HG03064 (cell line): ENCODE measurements around the gene CNTNAP2.

ENCODE experiments used
- ATAC-seq: cut with Tn5 transposase; IDR thresholded peaks from one replicate; pipeline ENCODE4 v1.9.1; 2021; ENCODE audit warnings: low read depth; ENCODE audit not compliant: unreplicated experiment

The CNTNAP2 gene

GRCh38 chr7:146966274-146966673 is 849.7 kb downstream of the CNTNAP2 start:
- ATAC-seq, result no peak

GRCh38 chr7:146982482-146982881 is 865.9 kb downstream of the CNTNAP2 start:
- no peak for ATAC-seq

GRCh38 chr7:146991596-146991995 is 875.0 kb downstream of the CNTNAP2 start:
- no peak for ATAC-seq

- no peak for ATAC-seq
Observed at GRCh38 chr7:146993764-146994163, 877.2 kb downstream of the CNTNAP2 start.

GRCh38 chr7:147008530-147008929 is 891.9 kb downstream of the CNTNAP2 start:
- no peak for ATAC-seq

- ATAC-seq, result no peak
Observed at GRCh38 chr7:147012666-147013065, 896.1 kb downstream of the CNTNAP2 start.

GRCh38 chr7:147013825-147014224 is 897.2 kb downstream of the CNTNAP2 start:
- no peak for ATAC-seq

- no peak for ATAC-seq
Observed at GRCh38 chr7:147014286-147014955, 897.8 kb downstream of the CNTNAP2 start.

- ATAC-seq, result no peak
Observed at GRCh38 chr7:147015999-147016398, 899.4 kb downstream of the CNTNAP2 start.

GRCh38 chr7:147022056-147022455 is 905.5 kb downstream of the CNTNAP2 start:
- ATAC-seq, result no peak

- no peak for ATAC-seq
Observed at GRCh38 chr7:147023440-147023839, 906.8 kb downstream of the CNTNAP2 start.

- no peak for ATAC-seq
Observed at GRCh38 chr7:147029953-147030352, 913.4 kb downstream of the CNTNAP2 start.

- ATAC-seq, result no peak
Observed at GRCh38 chr7:147033641-147034040, 917.0 kb downstream of the CNTNAP2 start.

- no peak for ATAC-seq
Observed at GRCh38 chr7:147041438-147041837, 924.8 kb downstream of the CNTNAP2 start.

- no peak for ATAC-seq
Observed at GRCh38 chr7:147044941-147045340, 928.3 kb downstream of the CNTNAP2 start.

GRCh38 chr7:147047696-147048095 is 931.1 kb downstream of the CNTNAP2 start:
- ATAC-seq, result no peak

GRCh38 chr7:147048864-147049263 is 932.3 kb downstream of the CNTNAP2 start:
- ATAC-seq, result no peak

- ATAC-seq, result no peak
Observed at GRCh38 chr7:147052818-147053217, 936.2 kb downstream of the CNTNAP2 start.

- no peak for ATAC-seq
Observed at GRCh38 chr7:147053746-147054145, 937.1 kb downstream of the CNTNAP2 start.

GRCh38 chr7:147060070-147060469 is 943.5 kb downstream of the CNTNAP2 start:
- ATAC-seq, result no peak

- ATAC-seq, result no peak
Observed at GRCh38 chr7:147062897-147063296, 946.3 kb downstream of the CNTNAP2 start.

- no peak for ATAC-seq
Observed at GRCh38 chr7:147068842-147069241, 952.2 kb downstream of the CNTNAP2 start.

- ATAC-seq, result no peak
Observed at GRCh38 chr7:147069771-147070170, 953.2 kb downstream of the CNTNAP2 start.
